ENCODE results near the gene TM9SF4.

DNA sequence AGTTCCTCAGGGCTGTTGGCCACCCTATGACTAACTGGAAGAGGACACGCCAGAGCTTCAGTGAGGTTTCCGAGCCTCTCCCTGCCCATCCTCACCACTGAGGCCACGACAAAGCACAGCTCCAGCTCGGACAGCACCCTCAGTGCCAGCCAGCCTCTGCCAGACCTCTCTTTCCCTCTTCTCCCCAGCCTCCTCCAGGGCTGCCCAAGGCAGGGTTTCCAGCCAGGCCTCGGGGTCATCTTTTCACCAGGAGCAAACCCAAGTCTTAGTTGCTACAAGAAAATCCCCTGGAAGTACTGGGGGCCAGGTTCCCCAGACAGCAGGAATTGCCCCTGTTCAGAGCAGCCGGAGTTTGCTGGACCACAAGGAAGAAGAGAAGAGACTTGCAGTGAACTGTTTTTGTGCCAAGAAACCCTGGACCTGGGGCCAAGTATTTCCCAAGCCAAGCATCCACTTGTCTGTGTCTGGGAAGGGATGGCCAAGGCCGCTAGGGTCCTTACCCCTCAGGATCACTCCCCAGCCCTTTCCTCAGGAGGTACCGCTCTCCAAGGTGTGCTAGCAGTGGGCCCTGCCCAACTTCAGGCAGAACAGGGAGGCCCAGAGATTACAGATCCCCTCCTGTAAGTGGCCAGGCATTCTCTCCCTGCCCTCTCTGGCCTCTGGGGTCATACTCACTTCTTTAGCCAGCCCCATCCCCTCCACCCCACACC lies 56.5 kb downstream of the TM9SF4 start:
- TF ChIP-seq, protein P1, sequence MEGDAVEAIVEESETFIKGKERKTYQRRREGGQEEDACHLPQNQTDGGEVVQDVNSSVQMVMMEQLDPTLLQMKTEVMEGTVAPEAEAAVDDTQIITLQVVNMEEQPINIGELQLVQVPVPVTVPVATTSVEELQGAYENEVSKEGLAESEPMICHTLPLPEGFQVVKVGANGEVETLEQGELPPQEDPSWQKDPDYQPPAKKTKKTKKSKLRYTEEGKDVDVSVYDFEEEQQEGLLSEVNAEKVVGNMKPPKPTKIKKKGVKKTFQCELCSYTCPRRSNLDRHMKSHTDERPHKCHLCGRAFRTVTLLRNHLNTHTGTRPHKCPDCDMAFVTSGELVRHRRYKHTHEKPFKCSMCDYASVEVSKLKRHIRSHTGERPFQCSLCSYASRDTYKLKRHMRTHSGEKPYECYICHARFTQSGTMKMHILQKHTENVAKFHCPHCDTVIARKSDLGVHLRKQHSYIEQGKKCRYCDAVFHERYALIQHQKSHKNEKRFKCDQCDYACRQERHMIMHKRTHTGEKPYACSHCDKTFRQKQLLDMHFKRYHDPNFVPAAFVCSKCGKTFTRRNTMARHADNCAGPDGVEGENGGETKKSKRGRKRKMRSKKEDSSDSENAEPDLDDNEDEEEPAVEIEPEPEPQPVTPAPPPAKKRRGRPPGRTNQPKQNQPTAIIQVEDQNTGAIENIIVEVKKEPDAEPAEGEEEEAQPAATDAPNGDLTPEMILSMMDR (optimal IDR thresholded peaks at IDR 0.05 in 1 of 3, IDR thresholded peaks at IDR 0.05 in 1 of 3, conservative IDR thresholded peaks at IDR 0.05 in 1 of 3; ENCODE audit: extremely low read depth in 1 of 3, insufficient read depth in 2 of 3, low read length in 3 of 3), result no peak
- TF ChIP-seq EZH2 (IDR thresholded peaks at IDR 0.05; ENCODE audit: low read length), result no peak

All from keratinocyte (primary cell).